ENCODE results near the gene RAB3GAP1.
"Not testable (repeated sequence)": the region's sequence is repeated elsewhere in the genome, so short reads cannot be mapped to it uniquely, and the experiment has no call there.

Gene RAB3GAP1

DNA sequence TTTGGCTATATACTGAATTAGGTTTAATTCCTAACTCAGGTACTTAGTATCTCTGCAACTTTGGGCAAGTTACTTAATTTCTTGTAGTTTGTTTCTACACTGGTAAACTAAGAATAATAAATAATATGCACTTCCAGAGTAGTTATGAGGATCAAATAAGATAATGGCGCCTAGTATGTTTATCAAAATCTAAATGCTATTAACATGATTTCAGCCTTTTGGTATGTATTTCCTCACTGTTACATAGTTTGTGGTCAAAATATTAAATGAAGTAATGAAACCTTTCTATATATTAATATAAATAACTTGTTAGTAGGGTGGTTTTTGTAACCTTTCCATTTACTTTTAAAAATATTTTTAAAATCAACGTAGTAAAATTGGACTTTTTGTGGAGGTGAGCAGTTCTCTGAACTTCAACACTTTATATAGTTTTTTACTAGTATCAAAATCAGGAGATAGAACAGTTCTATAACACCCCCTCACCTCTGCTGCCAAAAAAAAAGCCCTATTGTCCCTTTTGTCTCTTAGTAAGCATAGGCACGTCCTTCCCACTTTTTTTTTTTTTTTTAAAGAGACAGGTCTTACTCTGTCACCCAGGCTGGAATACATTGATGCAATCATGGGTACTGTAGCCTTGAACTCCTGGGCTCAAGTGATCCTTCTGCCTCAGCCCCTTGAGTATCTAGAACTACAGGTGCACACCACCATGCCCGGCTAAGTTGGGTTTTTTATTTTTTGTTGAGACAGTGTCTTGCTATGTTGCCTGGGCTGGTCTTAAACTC is 44.8 kb downstream of the RAB3GAP1 start:
- DNase-seq: no peak
- in situ Hi-C loops (cut with MboI; ENCODE audit: low pct_unique_long_range_greater_than_20kb, low sequenced_read_pairs): no loop called here

- DNase-seq: no peak
- in situ Hi-C loops (cut with MboI; ENCODE audit: low pct_unique_long_range_greater_than_20kb, low sequenced_read_pairs): no loop called here
Measured at GRCh38 chr2:135097532-135098231, 45.6 kb downstream of the RAB3GAP1 start.

DNA sequence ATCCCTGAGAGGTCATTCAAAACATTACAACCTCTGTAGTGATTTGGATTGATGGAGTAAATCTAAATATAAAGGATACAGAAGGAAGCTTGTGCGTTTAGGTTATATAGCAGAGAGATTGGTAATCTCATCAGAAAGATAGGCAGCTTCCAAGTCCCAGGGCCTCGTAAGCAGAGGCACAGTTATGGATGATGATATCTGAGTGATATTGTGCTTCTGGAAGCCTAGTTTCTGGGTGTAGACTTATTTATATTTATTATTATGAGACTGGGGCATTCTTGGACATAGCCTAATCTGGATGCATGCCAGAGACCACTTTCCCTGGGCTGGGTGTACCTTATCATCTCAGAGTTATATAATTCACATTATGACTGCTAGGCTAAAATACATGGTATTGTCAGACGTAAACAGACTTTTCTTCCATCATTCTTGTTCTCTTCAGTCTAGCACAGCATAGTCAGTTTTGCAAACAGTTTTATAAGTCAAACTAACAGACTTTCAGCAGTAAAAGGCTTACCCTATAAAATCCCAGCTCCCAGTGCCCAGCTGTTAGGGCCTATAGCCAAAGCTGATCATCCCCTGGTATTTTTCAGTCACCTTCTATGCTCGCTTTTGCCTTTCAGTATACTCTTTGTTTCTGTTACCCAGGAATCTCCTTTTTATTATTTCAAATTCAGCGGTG is 47.9 kb downstream of the RAB3GAP1 start:
- DNase-seq: no peak
- in situ Hi-C loops (cut with MboI; ENCODE audit: low pct_unique_long_range_greater_than_20kb, low sequenced_read_pairs): no loop called here

GRCh38 chr2:135103843-135104242 is 51.8 kb downstream of the RAB3GAP1 start:
- in situ Hi-C loops (cut with MboI; ENCODE audit: low pct_unique_long_range_greater_than_20kb, low sequenced_read_pairs): no loop called here

GRCh38 chr2:135105513-135106316 is 53.6 kb downstream of the RAB3GAP1 start:
- DNase-seq; in situ Hi-C loops (cut with MboI; ENCODE audit: low pct_unique_long_range_greater_than_20kb, low sequenced_read_pairs): not testable (repeated sequence)

More at GRCh38 chr2:135103843-135104242, 51.8 kb downstream of the RAB3GAP1 start:
- no peak for DNase-seq

DNA sequence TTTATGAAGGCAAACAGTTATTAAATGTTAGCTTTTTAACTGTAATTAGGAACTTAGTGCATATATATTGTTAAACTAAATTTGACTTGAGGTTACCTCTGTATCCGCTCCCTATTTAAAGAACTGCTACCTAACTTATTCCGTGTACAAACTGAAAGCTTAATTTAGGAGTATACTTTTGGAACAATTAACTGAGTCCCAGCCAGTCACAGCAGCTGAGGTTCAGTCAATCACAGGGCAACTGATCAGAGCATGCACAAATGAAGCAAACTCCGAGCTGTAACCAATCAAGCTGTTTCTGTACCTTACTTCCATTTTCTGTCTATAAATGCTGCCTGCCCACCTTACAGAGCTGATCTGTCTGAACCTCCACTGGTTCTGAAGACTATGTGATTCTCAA is 61.2 kb downstream of the RAB3GAP1 start:
- DNase-seq: no peak
- in situ Hi-C loops (cut with MboI; ENCODE audit: low pct_unique_long_range_greater_than_20kb, low sequenced_read_pairs): no loop called here

- DNase-seq: no peak
- in situ Hi-C loops (cut with MboI; ENCODE audit: low pct_unique_long_range_greater_than_20kb, low sequenced_read_pairs): no loop called here
Measured at GRCh38 chr2:135119582-135119981, 67.5 kb downstream of the RAB3GAP1 start.

- no peak for DNase-seq
- in situ Hi-C loops (cut with MboI; ENCODE audit: low pct_unique_long_range_greater_than_20kb, low sequenced_read_pairs): no loop called here
Measured at GRCh38 chr2:135121016-135121657, 69.0 kb downstream of the RAB3GAP1 start.

DNA sequence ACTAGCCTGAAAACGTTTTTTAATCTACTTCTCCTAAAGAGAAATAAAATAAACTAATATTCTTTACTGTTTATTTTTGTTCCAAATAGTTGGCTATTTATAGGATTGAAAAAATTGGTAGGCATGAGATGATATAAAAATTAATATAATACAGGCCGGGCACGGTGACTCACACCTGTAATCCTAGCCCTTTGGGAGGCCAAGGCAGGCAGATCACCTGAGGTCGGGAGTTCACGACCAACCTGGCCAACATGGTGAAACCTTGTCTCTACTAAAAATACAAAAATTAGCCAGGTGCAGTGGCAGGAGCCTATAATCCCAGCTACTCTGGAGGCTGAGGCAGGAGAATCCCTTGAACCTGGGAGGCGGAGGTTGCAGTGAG is 69.6 kb downstream of the RAB3GAP1 start:
- in situ Hi-C loops (cut with MboI; ENCODE audit: low pct_unique_long_range_greater_than_20kb, low sequenced_read_pairs); DNase-seq: not testable (repeated sequence)

GRCh38 chr2:135124924-135125886 is 73.1 kb downstream of the RAB3GAP1 start:
- in situ Hi-C loops (cut with MboI; ENCODE audit: low pct_unique_long_range_greater_than_20kb, low sequenced_read_pairs): no loop called here
- DNase-seq: no peak

DNA sequence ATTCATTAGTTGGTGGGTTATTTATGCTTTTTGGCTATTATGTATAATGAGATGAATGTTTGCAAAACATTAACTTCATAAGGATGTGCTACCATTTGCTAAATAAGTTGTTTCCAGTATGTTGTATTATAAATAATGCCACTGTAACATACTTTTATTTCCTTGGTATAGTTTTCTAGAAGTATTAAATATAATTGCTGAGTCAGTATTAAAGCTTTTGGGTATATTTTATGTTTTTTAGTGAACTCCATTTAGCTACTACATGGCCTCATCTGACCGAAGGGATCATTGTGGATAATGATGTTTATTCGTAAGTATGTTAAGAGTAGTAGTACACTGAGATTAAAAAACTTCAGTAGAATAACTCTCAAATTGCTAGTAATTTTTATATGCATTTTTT is 73.8 kb downstream of the RAB3GAP1 start:
- in situ Hi-C loops (cut with MboI; ENCODE audit: low pct_unique_long_range_greater_than_20kb, low sequenced_read_pairs): no loop called here
- no peak for DNase-seq

GRCh38 chr2:135130751-135131150 is 78.7 kb downstream of the RAB3GAP1 start:
- DNase-seq: no peak
- in situ Hi-C loops (cut with MboI; ENCODE audit: low pct_unique_long_range_greater_than_20kb, low sequenced_read_pairs): no loop called here

GRCh38 chr2:135132314-135132713 is 80.2 kb downstream of the RAB3GAP1 start:
- in situ Hi-C loops (cut with MboI; ENCODE audit: low pct_unique_long_range_greater_than_20kb, low sequenced_read_pairs): no loop called here
- DNase-seq: no peak

- in situ Hi-C loops (cut with MboI; ENCODE audit: low pct_unique_long_range_greater_than_20kb, low sequenced_read_pairs): no loop called here
- DNase-seq: no peak
Measured at GRCh38 chr2:135140606-135141005, 88.5 kb downstream of the RAB3GAP1 start.

DNA sequence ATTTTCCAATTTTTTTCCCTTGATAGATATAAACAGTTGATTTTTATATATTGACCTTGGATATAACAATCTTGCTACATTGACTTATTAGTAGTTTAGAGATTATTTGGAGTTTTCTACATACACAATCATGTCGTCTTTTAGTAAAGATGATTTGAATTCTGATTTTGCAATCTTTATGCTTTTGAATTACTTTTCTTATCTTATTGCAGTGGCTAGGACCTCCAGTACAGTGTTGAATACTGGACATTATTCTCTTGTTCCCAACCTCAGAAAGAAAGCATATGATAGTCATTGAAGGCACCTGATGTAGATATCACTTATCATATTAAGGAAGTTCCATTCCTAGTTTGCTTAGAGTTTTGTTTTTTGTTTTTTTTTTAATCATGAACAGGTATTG is 90.2 kb downstream of the RAB3GAP1 start:
- in situ Hi-C loops (cut with MboI; ENCODE audit: low pct_unique_long_range_greater_than_20kb, low sequenced_read_pairs): no loop called here
- DNase-seq: no peak

DNA sequence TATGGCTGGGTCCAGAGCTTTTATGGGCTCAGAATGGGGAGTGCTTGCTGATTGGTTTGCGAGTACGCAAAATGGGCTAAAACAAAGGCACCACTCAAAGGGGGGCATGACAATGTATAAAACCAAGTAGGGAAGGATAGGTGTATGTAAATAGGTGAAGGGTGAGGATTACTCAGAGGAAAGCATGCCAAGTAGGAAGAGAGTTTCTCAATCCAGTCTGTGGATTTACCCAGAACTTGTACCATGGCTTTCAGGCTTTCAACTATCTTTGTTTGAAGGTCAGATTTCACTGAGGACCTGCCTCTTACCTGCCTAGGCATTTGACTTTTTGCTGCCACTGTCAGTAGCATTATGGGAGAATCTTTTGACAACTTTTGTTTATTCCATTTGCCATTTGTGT is 92.3 kb downstream of the RAB3GAP1 start:
- no peak for DNase-seq
- in situ Hi-C loops (cut with MboI; ENCODE audit: low pct_unique_long_range_greater_than_20kb, low sequenced_read_pairs): no loop called here

GRCh38 chr2:135149251-135149650 is 97.2 kb downstream of the RAB3GAP1 start:
- DNase-seq: no peak
- in situ Hi-C loops (cut with MboI; ENCODE audit: low pct_unique_long_range_greater_than_20kb, low sequenced_read_pairs): no loop called here

GRCh38 chr2:135150725-135151124 is 98.6 kb downstream of the RAB3GAP1 start:
- DNase-seq: no peak

More at GRCh38 chr2:135150725-135151124, 98.6 kb downstream of the RAB3GAP1 start:
- in situ Hi-C loops (cut with MboI; ENCODE audit: low pct_unique_long_range_greater_than_20kb, low sequenced_read_pairs): no loop called here
